GM23338 (cell line): Measurements from ENCODE around the gene AQP9. TPM values are rescaled to one million over a fixed set of nuclear protein-coding genes. Genes with fewer than 3 reads are reported as not detected.

Experiments used
- ATAC-seq: fragments of 200-7000 bp; cut with Tn5 transposase; 3 replicates; pipeline ENCODE4 v1.9.1; 2020
- DNase-seq: peaks from one replicate; pipeline ENCODE4 v3.0.0-alpha.2; 2015; ENCODE audit warnings: low spot score
- H2AFZ ChIP-seq: fragments of 200-600 bp; sonication (generic); 2 replicates; pipeline ENCODE4 v1.8.0; 2016; ENCODE audit warnings: antibody characterized with exemption, mild to moderate bottlenecking, moderate library complexity
- H3F3A ChIP-seq: fragments of 200-600 bp; sonication (generic); replicated peaks from 2 replicates; pipeline ENCODE4 v1.8.0; 2017; ENCODE audit warnings: antibody characterized with exemption, mixed run types, low read depth
- H3K27ac ChIP-seq: fragments of 200-600 bp; sonication (generic); 2 replicates; pipeline ENCODE4 v1.6.1; 2016; ENCODE audit warnings: low read depth
- H3K27me3 ChIP-seq: fragments of 200-600 bp; sonication (generic); 2 replicates; pipeline ENCODE4 v1.8.0; 2016; ENCODE audit warnings: mild to moderate bottlenecking, mixed run types, moderate library complexity; ENCODE audit not compliant: insufficient read depth
- H3K36me3 ChIP-seq: fragments of 200-600 bp; sonication (generic); 2 replicates; pipeline ENCODE4 v1.8.0; 2016; ENCODE audit warnings: mild to moderate bottlenecking; ENCODE audit not compliant: insufficient read depth
- H3K4me1 ChIP-seq: fragments of 200-600 bp; sonication (generic); 2 replicates; pipeline ENCODE4 v1.8.0; 2016; ENCODE audit warnings: mild to moderate bottlenecking, moderate library complexity; ENCODE audit not compliant: insufficient read depth
- H3K4me2 ChIP-seq: fragments of 200-600 bp; sonication (generic); 2 replicates; pipeline ENCODE4 v1.7.1; 2017; ENCODE audit warnings: mixed run types
- H3K4me3 ChIP-seq: fragments of 200-600 bp; sonication (generic); 2 replicates; pipeline ENCODE4 v1.6.1; 2016; ENCODE audit warnings: mixed run types
- H3K79me2 ChIP-seq: fragments of 200-600 bp; sonication (generic); replicated peaks from 2 replicates; pipeline ENCODE4 v1.8.0; 2017; ENCODE audit warnings: mild to moderate bottlenecking; ENCODE audit not compliant: insufficient read depth
- H3K9me2 ChIP-seq: fragments of 200-600 bp; sonication (generic); 2 replicates; pipeline ENCODE4 v1.8.0; 2017; ENCODE audit not compliant: insufficient read depth
- H4K20me1 ChIP-seq: fragments of 200-600 bp; sonication (generic); replicated peaks from 2 replicates; pipeline ENCODE4 v1.8.0; 2017; ENCODE audit warnings: mild to moderate bottlenecking; ENCODE audit not compliant: insufficient read depth
- H3K27ac Mint-ChIP-seq: 2 replicates; pipeline ENCODE4 v1.8.0; 2020; ENCODE audit warnings: inconsistent platforms, mild to moderate bottlenecking, moderate library complexity, mixed read lengths
- H3K27me3 Mint-ChIP-seq: 3 replicates; pipeline ENCODE4 v1.8.0; 2022; ENCODE audit warnings: low read depth, mild to moderate bottlenecking, moderate library complexity, mixed read lengths, inconsistent platforms; ENCODE audit not compliant: insufficient read depth, poor library complexity
- H3K36me3 Mint-ChIP-seq: 3 replicates; pipeline ENCODE4 v1.8.0; 2021; ENCODE audit warnings: low read depth, mild to moderate bottlenecking, inconsistent platforms, moderate library complexity, mixed read lengths
- H3K4me1 Mint-ChIP-seq: 3 replicates; pipeline ENCODE4 v1.8.0; 2020; ENCODE audit warnings: mild to moderate bottlenecking, inconsistent platforms, mixed read lengths
- H3K4me3 Mint-ChIP-seq: 3 replicates; pipeline ENCODE4 v1.8.0; 2021; ENCODE audit warnings: moderate library complexity, mild to moderate bottlenecking, inconsistent platforms, mixed read lengths
- H3K9me3 Mint-ChIP-seq: 3 replicates; pipeline ENCODE4 v1.8.0; 2020; ENCODE audit warnings: moderate library complexity, mild to moderate bottlenecking, inconsistent platforms, mixed read lengths
- EZH2phosphoT487 ChIP-seq: fragments of 200-600 bp; sonication (generic); IDR thresholded peaks from one replicate; pipeline ENCODE4 v1.8.1; 2018; ENCODE audit warnings: antibody characterized with exemption; ENCODE audit not compliant: unreplicated experiment
- JUNB ChIP-seq: IDR thresholded peaks from one replicate; pipeline ENCODE4 v1.6.1; 2016; ENCODE audit warnings: antibody characterized with exemption; ENCODE audit not compliant: unreplicated experiment
- ZNF114 ChIP-seq: fragments of 250-450 bp; sonication (Bioruptor Pico); IDR thresholded peaks from 2 replicates; pipeline ENCODE4 v1.5.0; 2020; ENCODE audit warnings: mild to moderate bottlenecking, moderate library complexity
- polyA plus RNA-seq: library from polyadenylated mRNA; unstranded; fragments of >200 nt; fragmentation: Nextera tagmentation; extraction: Ambion mirVana; gene quantifications from 2 replicates; pipeline ENCODE4 v1.2.1, GENCODE V29; 2016
- total RNA-seq: library from RNA; depleted of rRNA; stranded (reverse); fragments of >200 nt; shearing (Covaris generic); gene quantifications from 2 replicates; pipeline ENCODE4 v1.2.3, GENCODE V29; 2014
- TF ChIP-seq, protein P1 (sequence below): fragments of 250-450 bp; sonication (Bioruptor Pico); IDR thresholded peaks from 2 replicates; pipeline ENCODE4 v1.5.0; 2020; ENCODE audit warnings: mild to moderate bottlenecking, moderate library complexity
- TF ChIP-seq, protein P2 (sequence below): IDR thresholded peaks from 2 replicates; pipeline ENCODE4 v1.6.1; 2016; ENCODE audit warnings: antibody characterized with exemption

The AQP9 gene
- total and polyA plus RNA-seq, 2 experiments from 2014 or later, result not detected

DNA sequence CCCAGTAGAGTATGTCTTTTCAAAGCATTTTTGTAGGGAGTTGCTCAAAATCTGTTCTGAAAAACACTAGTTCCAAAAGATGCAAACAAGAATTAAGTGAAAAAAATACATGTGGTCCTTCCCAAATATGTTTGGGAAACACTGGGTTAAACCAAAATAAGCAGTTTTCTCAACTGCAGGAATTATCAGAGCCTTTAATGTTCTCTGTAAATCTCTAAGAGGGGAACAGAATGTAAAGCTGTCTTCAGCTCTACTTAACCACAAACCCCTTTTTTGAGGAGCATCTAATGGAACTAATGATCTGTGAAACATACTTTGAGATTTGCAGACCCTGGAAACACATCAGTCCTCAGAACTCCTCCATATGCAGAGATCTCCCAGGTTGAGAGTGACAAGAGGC lies 9.9 kb downstream of the AQP9 start:
- H3K4me1 Mint-ChIP-seq, result no peaks in the 10 kb centered on the region
- no peak overlapping the region for H3K4me2 ChIP-seq
- no peaks in the 10 kb centered on the region for H3K9me2 ChIP-seq
- H3K4me3 Mint-ChIP-seq, result no peak overlapping the region
- ATAC-seq (no peak), DNase-seq (no peak)
- no peak overlapping the region for H3K27ac Mint-ChIP-seq
- H3K4me3 ChIP-seq, result no peak overlapping the region
- no peaks in the 10 kb centered on the region for H3K36me3 ChIP-seq
- no peaks in the 10 kb centered on the region for H3K27me3 ChIP-seq
- H3K36me3 Mint-ChIP-seq, result no peaks in the 10 kb centered on the region
- no peaks in the 10 kb centered on the region for H3K9me3 Mint-ChIP-seq
- H3K27ac ChIP-seq, result no peak overlapping the region
- TF ChIP-seq, protein P1, sequence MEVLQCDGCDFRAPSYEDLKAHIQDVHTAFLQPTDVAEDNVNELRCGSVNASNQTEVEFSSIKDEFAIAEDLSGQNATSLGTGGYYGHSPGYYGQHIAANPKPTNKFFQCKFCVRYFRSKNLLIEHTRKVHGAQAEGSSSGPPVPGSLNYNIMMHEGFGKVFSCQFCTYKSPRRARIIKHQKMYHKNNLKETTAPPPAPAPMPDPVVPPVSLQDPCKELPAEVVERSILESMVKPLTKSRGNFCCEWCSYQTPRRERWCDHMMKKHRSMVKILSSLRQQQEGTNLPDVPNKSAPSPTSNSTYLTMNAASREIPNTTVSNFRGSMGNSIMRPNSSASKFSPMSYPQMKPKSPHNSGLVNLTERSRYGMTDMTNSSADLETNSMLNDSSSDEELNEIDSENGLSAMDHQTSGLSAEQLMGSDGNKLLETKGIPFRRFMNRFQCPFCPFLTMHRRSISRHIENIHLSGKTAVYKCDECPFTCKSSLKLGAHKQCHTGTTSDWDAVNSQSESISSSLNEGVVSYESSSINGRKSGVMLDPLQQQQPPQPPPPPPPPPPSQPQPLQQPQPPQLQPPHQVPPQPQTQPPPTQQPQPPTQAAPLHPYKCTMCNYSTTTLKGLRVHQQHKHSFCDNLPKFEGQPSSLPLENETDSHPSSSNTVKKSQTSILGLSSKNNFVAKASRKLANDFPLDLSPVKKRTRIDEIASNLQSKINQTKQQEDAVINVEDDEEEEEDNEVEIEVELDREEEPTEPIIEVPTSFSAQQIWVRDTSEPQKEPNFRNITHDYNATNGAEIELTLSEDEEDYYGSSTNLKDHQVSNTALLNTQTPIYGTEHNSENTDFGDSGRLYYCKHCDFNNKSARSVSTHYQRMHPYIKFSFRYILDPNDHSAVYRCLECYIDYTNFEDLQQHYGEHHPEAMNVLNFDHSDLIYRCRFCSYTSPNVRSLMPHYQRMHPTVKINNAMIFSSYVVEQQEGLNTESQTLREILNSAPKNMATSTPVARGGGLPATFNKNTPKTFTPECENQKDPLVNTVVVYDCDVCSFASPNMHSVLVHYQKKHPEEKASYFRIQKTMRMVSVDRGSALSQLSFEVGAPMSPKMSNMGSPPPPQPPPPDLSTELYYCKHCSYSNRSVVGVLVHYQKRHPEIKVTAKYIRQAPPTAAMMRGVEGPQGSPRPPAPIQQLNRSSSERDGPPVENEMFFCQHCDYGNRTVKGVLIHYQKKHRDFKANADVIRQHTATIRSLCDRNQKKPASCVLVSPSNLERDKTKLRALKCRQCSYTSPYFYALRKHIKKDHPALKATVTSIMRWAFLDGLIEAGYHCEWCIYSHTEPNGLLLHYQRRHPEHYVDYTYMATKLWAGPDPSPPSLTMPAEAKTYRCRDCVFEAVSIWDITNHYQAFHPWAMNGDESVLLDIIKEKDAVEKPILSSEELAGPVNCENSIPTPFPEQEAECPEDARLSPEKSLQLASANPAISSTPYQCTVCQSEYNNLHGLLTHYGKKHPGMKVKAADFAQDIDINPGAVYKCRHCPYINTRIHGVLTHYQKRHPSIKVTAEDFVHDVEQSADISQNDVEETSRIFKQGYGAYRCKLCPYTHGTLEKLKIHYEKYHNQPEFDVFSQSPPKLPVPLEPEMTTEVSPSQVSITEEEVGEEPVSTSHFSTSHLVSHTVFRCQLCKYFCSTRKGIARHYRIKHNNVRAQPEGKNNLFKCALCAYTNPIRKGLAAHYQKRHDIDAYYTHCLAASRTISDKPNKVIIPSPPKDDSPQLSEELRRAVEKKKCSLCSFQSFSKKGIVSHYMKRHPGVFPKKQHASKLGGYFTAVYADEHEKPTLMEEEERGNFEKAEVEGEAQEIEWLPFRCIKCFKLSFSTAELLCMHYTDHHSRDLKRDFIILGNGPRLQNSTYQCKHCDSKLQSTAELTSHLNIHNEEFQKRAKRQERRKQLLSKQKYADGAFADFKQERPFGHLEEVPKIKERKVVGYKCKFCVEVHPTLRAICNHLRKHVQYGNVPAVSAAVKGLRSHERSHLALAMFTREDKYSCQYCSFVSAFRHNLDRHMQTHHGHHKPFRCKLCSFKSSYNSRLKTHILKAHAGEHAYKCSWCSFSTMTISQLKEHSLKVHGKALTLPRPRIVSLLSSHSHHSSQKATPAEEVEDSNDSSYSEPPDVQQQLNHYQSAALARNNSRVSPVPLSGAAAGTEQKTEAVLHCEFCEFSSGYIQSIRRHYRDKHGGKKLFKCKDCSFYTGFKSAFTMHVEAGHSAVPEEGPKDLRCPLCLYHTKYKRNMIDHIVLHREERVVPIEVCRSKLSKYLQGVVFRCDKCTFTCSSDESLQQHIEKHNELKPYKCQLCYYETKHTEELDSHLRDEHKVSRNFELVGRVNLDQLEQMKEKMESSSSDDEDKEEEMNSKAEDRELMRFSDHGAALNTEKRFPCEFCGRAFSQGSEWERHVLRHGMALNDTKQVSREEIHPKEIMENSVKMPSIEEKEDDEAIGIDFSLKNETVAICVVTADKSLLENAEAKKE (CRISPR knock-in tag), result no peak
- TF ChIP-seq ZNF114 (CRISPR knock-in tag), result no peak
- H4K20me1 ChIP-seq, result no peaks in the 10 kb centered on the region; the same call in 1 of the 2 replicates
- no peaks in the 10 kb centered on the region for H3K27me3 Mint-ChIP-seq
- no peak overlapping the region for H2AFZ ChIP-seq
- no peaks in the 10 kb centered on the region for H3K79me2 ChIP-seq
- H3F3A ChIP-seq, result no peaks in the 10 kb centered on the region
- H3K4me1 ChIP-seq, result no peaks in the 10 kb centered on the region

DNA sequence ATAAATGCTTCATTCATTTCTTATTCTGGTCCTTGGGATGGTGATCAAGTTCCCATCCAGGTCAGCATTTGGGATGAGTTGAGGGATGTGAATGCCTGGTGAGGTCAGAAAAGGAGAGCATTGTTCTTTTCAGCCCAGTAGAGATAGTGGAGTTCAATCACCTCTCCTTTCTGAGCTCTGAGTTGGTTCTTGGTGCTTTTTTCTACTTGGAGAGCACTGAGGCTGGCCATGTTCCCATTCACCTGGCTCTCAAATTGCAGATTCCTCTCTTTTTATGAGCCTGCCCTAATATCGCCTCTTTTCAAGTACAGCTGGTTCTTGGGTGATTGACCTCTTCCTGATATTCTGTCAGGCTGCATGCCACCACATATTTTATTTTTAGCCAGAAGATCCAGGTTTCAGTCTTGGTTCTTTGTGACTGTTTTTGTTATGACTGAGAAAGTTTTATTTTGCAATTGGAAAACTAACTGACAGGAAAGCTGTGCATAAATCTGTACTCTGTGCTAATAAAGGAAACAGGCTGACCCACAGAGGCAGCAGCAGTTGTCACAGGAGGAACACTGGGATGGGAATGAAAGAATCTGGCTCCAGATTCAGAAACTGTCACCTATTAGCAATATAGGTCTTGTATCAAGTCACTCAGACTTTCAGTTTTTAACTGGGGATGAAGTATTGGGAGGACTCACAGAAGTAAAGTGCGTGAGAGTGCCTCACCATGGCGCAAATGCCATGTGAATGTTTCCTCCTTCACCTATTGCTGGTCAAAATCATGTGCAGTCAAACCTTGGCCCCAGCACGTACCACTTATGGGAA lies 10.7 kb downstream of the AQP9 start:
- no peaks in the 10 kb centered on the region for H3K4me1 Mint-ChIP-seq
- Histone ChIP-seq H4K20me1 (no peaks in the 10 kb centered on the region; the same call in 1 of the 2 replicates), H3K4me2 (no peak overlapping the region), H3K27ac (no peak overlapping the region), H2AFZ (no peak overlapping the region), H3K27me3 (no peaks in the 10 kb centered on the region), H3K9me2 (no peaks in the 10 kb centered on the region), H3K4me1 (no peaks in the 10 kb centered on the region), H3K36me3 (no peaks in the 10 kb centered on the region), H3K4me3 (no peak overlapping the region), H3F3A (no peaks in the 10 kb centered on the region), H3K79me2 (no peaks in the 10 kb centered on the region)
- H3K27me3 Mint-ChIP-seq, result no peaks in the 10 kb centered on the region
- H3K4me3 Mint-ChIP-seq, result no peak overlapping the region
- no peaks in the 10 kb centered on the region for H3K9me3 Mint-ChIP-seq
- no peak overlapping the region for H3K27ac Mint-ChIP-seq
- DNase-seq (no peak), ATAC-seq (no peak)
- TF ChIP-seq EZH2phosphoT487 (no peak), JUNB (no peak)
- TF ChIP-seq, protein P2, sequence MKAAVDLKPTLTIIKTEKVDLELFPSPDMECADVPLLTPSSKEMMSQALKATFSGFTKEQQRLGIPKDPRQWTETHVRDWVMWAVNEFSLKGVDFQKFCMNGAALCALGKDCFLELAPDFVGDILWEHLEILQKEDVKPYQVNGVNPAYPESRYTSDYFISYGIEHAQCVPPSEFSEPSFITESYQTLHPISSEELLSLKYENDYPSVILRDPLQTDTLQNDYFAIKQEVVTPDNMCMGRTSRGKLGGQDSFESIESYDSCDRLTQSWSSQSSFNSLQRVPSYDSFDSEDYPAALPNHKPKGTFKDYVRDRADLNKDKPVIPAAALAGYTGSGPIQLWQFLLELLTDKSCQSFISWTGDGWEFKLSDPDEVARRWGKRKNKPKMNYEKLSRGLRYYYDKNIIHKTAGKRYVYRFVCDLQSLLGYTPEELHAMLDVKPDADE, result no peak
- no peaks in the 10 kb centered on the region for H3K36me3 Mint-ChIP-seq
